Activated CD4-positive, alpha-beta T cell treated with anti-CD3 and anti-CD28 coated beads, Interleukin-2, amount 10 ng/mL, durations not matched to agents 24 days and 14 days (primary cell): ENCODE data around the gene GPR108. TPM values are rescaled to one million over a fixed set of nuclear protein-coding genes. Genes with fewer than 3 reads are reported as not detected.

Source experiments
- DNase-seq: peaks from one replicate; pipeline ENCODE4 v3.0.0; 2022
- H3K27ac Mint-ChIP-seq: one replicate; pipeline ENCODE4 v1.8.0; 2022; ENCODE audit warnings: mild to moderate bottlenecking, mixed read lengths
- H3K27me3 Mint-ChIP-seq: one replicate; pipeline ENCODE4 v1.8.0; 2022; ENCODE audit warnings: mixed read lengths
- H3K36me3 Mint-ChIP-seq: one replicate; pipeline ENCODE4 v1.8.0; 2022; ENCODE audit warnings: low read depth, mild to moderate bottlenecking, mixed read lengths
- H3K4me1 Mint-ChIP-seq: one replicate; pipeline ENCODE4 v1.8.0; 2021; ENCODE audit warnings: mixed read lengths
- H3K4me3 Mint-ChIP-seq: one replicate; pipeline ENCODE4 v1.8.0; 2022; ENCODE audit warnings: mild to moderate bottlenecking, moderate library complexity, mixed read lengths
- H3K9me3 Mint-ChIP-seq: one replicate; pipeline ENCODE4 v1.8.0; 2021; ENCODE audit warnings: mixed read lengths
- intact Hi-C: fragments of 100-400 bp; cut with micrococcal nuclease; formaldehyde crosslinking; loops from one replicate; pipeline ENCODE4 v1.15.1; 2023
- total RNA-seq: library from RNA; stranded (reverse); gene quantifications from 2 replicates; pipeline ENCODE4 v1.2.3, GENCODE V29; 2022

Gene GPR108
- total RNA-seq, 1 donor from 2014 or later = 97.7 TPM

- Mint-ChIP-seq H3K4me1 (peaks cover 11% of the 10 kb centered on the region), H3K9me3 (peaks cover 4% of the 10 kb centered on the region), H3K36me3 (no peaks in the 10 kb centered on the region), H3K27me3 (peaks cover 2% of the 10 kb centered on the region), H3K27ac (no peak overlapping the region), H3K4me3 (no peak overlapping the region)
- DNase-seq = no peak
- intact Hi-C loops = no loop called here
Measured at GRCh38 chr19:6690160-6690885, 47.1 kb downstream of the GPR108 start.

- H3K27me3 Mint-ChIP-seq = peaks cover 5% of the 10 kb centered on the region
- intact Hi-C loops = no loop called here
- H3K4me1 Mint-ChIP-seq = peaks cover 16% of the 10 kb centered on the region
- H3K9me3 Mint-ChIP-seq = peaks cover 4% of the 10 kb centered on the region
- H3K27ac Mint-ChIP-seq = no peak overlapping the region
- no peaks in the 10 kb centered on the region for H3K36me3 Mint-ChIP-seq
- DNase-seq = no peak
- H3K4me3 Mint-ChIP-seq = no peak overlapping the region
Measured at GRCh38 chr19:6687114-6687513, 50.3 kb downstream of the GPR108 start.

- no peaks in the 10 kb centered on the region for H3K36me3 Mint-ChIP-seq
- no peak for DNase-seq
- intact Hi-C loops = no loop called here
- H3K27ac Mint-ChIP-seq = no peak overlapping the region
- peaks cover 16% of the 10 kb centered on the region for H3K4me1 Mint-ChIP-seq
- peaks cover 8% of the 10 kb centered on the region for H3K27me3 Mint-ChIP-seq
- peaks cover 4% of the 10 kb centered on the region for H3K9me3 Mint-ChIP-seq
- H3K4me3 Mint-ChIP-seq = no peak overlapping the region
Measured at GRCh38 chr19:6686628-6686975, 50.8 kb downstream of the GPR108 start.

- Mint-ChIP-seq H3K4me3 (no peak overlapping the region), H3K4me1 (peaks cover 16% of the 10 kb centered on the region), H3K9me3 (peaks cover 4% of the 10 kb centered on the region), H3K27me3 (peaks cover 6% of the 10 kb centered on the region), H3K27ac (no peak overlapping the region), H3K36me3 (no peaks in the 10 kb centered on the region)
- intact Hi-C loops = no loop called here
- DNase-seq = no peak
Measured at GRCh38 chr19:6685962-6686627, 51.3 kb downstream of the GPR108 start.

GRCh38 chr19:6685482-6685881, 51.9 kb downstream of the GPR108 start:
- Mint-ChIP-seq H3K4me3 (no peak overlapping the region), H3K4me1 (peaks cover 18% of the 10 kb centered on the region), H3K27ac (no peak overlapping the region), H3K36me3 (no peaks in the 10 kb centered on the region), H3K27me3 (peaks cover 9% of the 10 kb centered on the region), H3K9me3 (peaks cover 7% of the 10 kb centered on the region)
- DNase-seq = no peak
- intact Hi-C loops = no loop called here

GRCh38 chr19:6683971-6684370, 53.4 kb downstream of the GPR108 start:
- Mint-ChIP-seq H3K27me3 (peaks cover 12% of the 10 kb centered on the region), H3K9me3 (peaks cover 15% of the 10 kb centered on the region), H3K27ac (peak overlapping the region; percentile 26), H3K4me1 (peaks cover 30% of the 10 kb centered on the region), H3K4me3 (no peak overlapping the region), H3K36me3 (peaks cover 5% of the 10 kb centered on the region)
- intact Hi-C loops = no loop called here
- no peak for DNase-seq

- Mint-ChIP-seq H3K27ac (no peak overlapping the region), H3K4me1 (peaks cover 38% of the 10 kb centered on the region), H3K9me3 (peaks cover 23% of the 10 kb centered on the region), H3K27me3 (peaks cover 15% of the 10 kb centered on the region), H3K36me3 (peaks cover 11% of the 10 kb centered on the region), H3K4me3 (no peak overlapping the region)
- intact Hi-C loops = no loop called here
- no peak for DNase-seq
Measured at GRCh38 chr19:6682607-6683128, 54.7 kb downstream of the GPR108 start.

- Mint-ChIP-seq H3K9me3 (peaks cover 21% of the 10 kb centered on the region), H3K27ac (peak overlapping the region; percentile 77), H3K27me3 (peaks cover 15% of the 10 kb centered on the region), H3K4me3 (no peak overlapping the region), H3K4me1 (peaks cover 46% of the 10 kb centered on the region), H3K36me3 (peaks cover 11% of the 10 kb centered on the region)
- DNase-seq = no peak
- intact Hi-C loops = no loop called here
Measured at GRCh38 chr19:6680141-6680540, 57.2 kb downstream of the GPR108 start.

Other genes starting within 250 kb of the GPR108 start
- gene TUBB4A, start 235.3 kb downstream of the GPR108 start, total RNA-seq = 2.8 and 3.3 TPM in 2 replicates
- 6.1 and 6.4 TPM in 2 replicates for gene TNFSF9, start 206.6 kb downstream of the GPR108 start, total RNA-seq
- gene CD70, start 146.4 kb downstream of the GPR108 start, total RNA-seq = 46.8 and 47.4 TPM in 2 replicates
- gene TNFSF14, start 67.4 kb downstream of the GPR108 start, total RNA-seq = 172 and 173 TPM in 2 replicates
- 4.8 and 5.3 TPM in 2 replicates for gene C3, start 16.9 kb downstream of the GPR108 start, total RNA-seq
- 66.3 and 67.7 TPM in 2 replicates for gene TRIP10, start 2.1 kb upstream of the GPR108 start, total RNA-seq
- gene SH2D3A, start 29.9 kb upstream of the GPR108 start, total RNA-seq = 9.8 and 11.0 TPM in 2 replicates
- 75.3 and 78.9 TPM in 2 replicates for gene VAV1, start 35.1 kb upstream of the GPR108 start, total RNA-seq
- 3.8 and 4.3 TPM in 2 replicates for gene ADGRE1, start 150.0 kb upstream of the GPR108 start, total RNA-seq